Prostate gland (tissue), 2 donors: ENCODE measurements around the gene NDST1. TPM values are rescaled to one million over a fixed set of nuclear protein-coding genes. Genes with fewer than 3 reads are reported as not detected.

Experiments
- DNase-seq: peaks from one replicate; pipeline ENCODE4 v3.0.0-alpha.2; 2019; ENCODE audit warnings: low spot score
- H3K27ac ChIP-seq, 2 donors: fragments of 200-600 bp; sonication (generic); 2 replicates each; pipeline ENCODE4 v1.5.1; 2017 to 2019
- H3K27me3 ChIP-seq: fragments of 200-600 bp; sonication (generic); replicated peaks from 2 replicates; pipeline ENCODE4 v1.5.1; 2019; ENCODE audit not compliant: insufficient read depth
- H3K36me3 ChIP-seq, 2 donors: fragments of 200-600 bp; sonication (generic); 1 replicate in 1 of 2; 2 replicates in 1 of 2; pipeline versions ENCODE4 v1.5.1 to v1.8.1; 2017 to 2019
- H3K4me1 ChIP-seq: fragments of 200-600 bp; sonication (generic); replicated peaks from 2 replicates; pipeline ENCODE4 v1.5.1; 2019
- H3K4me3 ChIP-seq, 2 donors: fragments of 200-600 bp; sonication (generic); 2 replicates each; pipeline ENCODE4 v1.5.1; 2017 to 2019
- H3K9me3 ChIP-seq: fragments of 200-600 bp; sonication (generic); 2 replicates; pipeline ENCODE4 v1.5.1; 2017
- CTCF ChIP-seq, 4 experiments: fragments of 200-600 bp in 2 of 4; fragments of 450-650 bp in 2 of 4; sonication (generic) in 2 of 4; IDR thresholded peaks; 1 replicate in 3 of 4; 2 replicates in 1 of 4; pipeline ENCODE4 v1.5.1; 2016 to 2019; ENCODE audit warnings: antibody characterized with exemption in 4 of 4, mild to moderate bottlenecking in 2 of 4, moderate library complexity in 2 of 4
- POLR2A ChIP-seq: fragments of 450-650 bp; IDR thresholded peaks from one replicate; pipeline ENCODE4 v1.6.1; 2016; ENCODE audit warnings: antibody characterized with exemption, mild to moderate bottlenecking
- POLR2AphosphoS5 ChIP-seq: sonication (generic); formaldehyde crosslinking; IDR thresholded peaks from one replicate; pipeline ENCODE4 v1.6.1; 2017; ENCODE audit warnings: antibody characterized with exemption
- WGBS: methylation state at CpG from one replicate; pipeline ENCODE4 v1.1.5; 2018; 5-methylcytosine and 5-hydroxymethylcytosine counted together
- intact Hi-C: fragments of 100-400 bp; cut with DNase I; formaldehyde crosslinking; loops from one replicate; pipeline ENCODE4 v1.14.2; 2022
- total RNA-seq, 2 donors: library from RNA; depleted of rRNA; stranded (reverse); fragments of >200 nt; gene quantifications; one replicate each; pipeline ENCODE4 v1.1.0, GENCODE V29; 2016

NDST1 gene
- total RNA-seq, 2 donors from 2014 or later: 65.8 to 175 TPM

- H3K9me3 ChIP-seq: no peaks in the 10 kb centered on the region
- peaks cover 0 to 12% of the 10 kb centered on the region in 2 donors for H3K36me3 ChIP-seq
- no peaks in the 10 kb centered on the region for H3K27me3 ChIP-seq
- H3K27ac ChIP-seq: no peak overlapping the region
- no peaks in the 10 kb centered on the region for H3K4me1 ChIP-seq
- no peak overlapping the region for H3K4me3 ChIP-seq
- no peak for TF ChIP-seq POLR2A
- TF ChIP-seq CTCF (IDR thresholded peaks at IDR 0.05): no peak
- no peak for TF ChIP-seq POLR2AphosphoS5
- no peak for DNase-seq
- intact Hi-C loops: no loop called here
- WGBS: 86% methylated on average over 9 of the region's 9 CpGs
These were observed 23.1 kb downstream of the NDST1 start for GRCh38 chr5:150530951-150531588.

- H3K4me3 ChIP-seq: no peak overlapping the region
- H3K27ac ChIP-seq: no peak overlapping the region
- intact Hi-C loops: no loop called here
- 92% methylated on average over 9 of the region's 9 CpGs for WGBS
- no peaks in the 10 kb centered on the region for H3K27me3 ChIP-seq
- no peaks in the 10 kb centered on the region for H3K9me3 ChIP-seq
- DNase-seq: no peak
- no peaks in the 10 kb centered on the region for H3K4me1 ChIP-seq
- H3K36me3 ChIP-seq: peaks cover 0 to 12% of the 10 kb centered on the region in 2 donors
- no peak for TF ChIP-seq POLR2AphosphoS5
- TF ChIP-seq CTCF (IDR thresholded peaks at IDR 0.05): no peak
- no peak for TF ChIP-seq POLR2A
These were observed 23.8 kb downstream of the NDST1 start for GRCh38 chr5:150531686-150532085.

- 96% methylated on average over 7 of the region's 7 CpGs for WGBS
- no peak for TF ChIP-seq POLR2A
- no peak for TF ChIP-seq CTCF (IDR thresholded peaks at IDR 0.05)
- TF ChIP-seq POLR2AphosphoS5: no peak
- DNase-seq: no peak
- no peak overlapping the region for H3K27ac ChIP-seq
- H3K36me3 ChIP-seq: peaks cover 0 to 12% of the 10 kb centered on the region in 2 donors
- H3K27me3 ChIP-seq: no peaks in the 10 kb centered on the region
- no peak overlapping the region for H3K4me3 ChIP-seq
- intact Hi-C loops: no loop called here
- no peaks in the 10 kb centered on the region for H3K4me1 ChIP-seq
- no peaks in the 10 kb centered on the region for H3K9me3 ChIP-seq
These were observed 24.2 kb downstream of the NDST1 start for GRCh38 chr5:150532151-150532550.

- no peak for DNase-seq
- WGBS: 84% methylated on average over 5 of the region's 5 CpGs
- Histone ChIP-seq H3K36me3 (peaks cover 0 to 12% of the 10 kb centered on the region in 2 donors), H3K4me1 (no peaks in the 10 kb centered on the region), H3K27ac (no peak overlapping the region), H3K4me3 (no peak overlapping the region), H3K27me3 (no peaks in the 10 kb centered on the region), H3K9me3 (no peaks in the 10 kb centered on the region)
- TF ChIP-seq POLR2AphosphoS5 (no peak), POLR2A (no peak), CTCF (IDR thresholded peaks at IDR 0.05) (no peak)
- intact Hi-C loops: no loop called here
These were observed 25.1 kb downstream of the NDST1 start for GRCh38 chr5:150532996-150533395.

- no peak overlapping the region for H3K27ac ChIP-seq
- no peaks in the 10 kb centered on the region for H3K4me1 ChIP-seq
- DNase-seq: no peak
- H3K36me3 ChIP-seq: peaks cover 2 to 12% of the 10 kb centered on the region in 2 donors
- no peaks in the 10 kb centered on the region for H3K27me3 ChIP-seq
- 85% methylated on average over 9 of the region's 9 CpGs for WGBS
- TF ChIP-seq CTCF (IDR thresholded peaks at IDR 0.05) (no peak), POLR2AphosphoS5 (no peak), POLR2A (no peak)
- H3K9me3 ChIP-seq: no peaks in the 10 kb centered on the region
- no peak overlapping the region for H3K4me3 ChIP-seq
- intact Hi-C loops: no loop called here
These were observed 26.9 kb downstream of the NDST1 start for GRCh38 chr5:150534811-150535210.
